Erythroblast (primary cell): Measurements from ENCODE around the gene KCNN4.

Experiments
- DNase-seq, 2 experiments: peaks; one replicate each; lab custom pipeline; 2025; lab: John Stamatoyannopoulos, UW
- GATA1 ChIP-seq: IDR thresholded peaks from 2 replicates; pipeline ENCODE4 v1.6.1; 2011; ENCODE audit warnings: low read depth, mild to moderate bottlenecking, control low read depth, low read length, moderate library complexity
- POLR2A ChIP-seq: IDR thresholded peaks from 2 replicates; pipeline ENCODE4 v1.6.1; 2011; ENCODE audit warnings: mild to moderate bottlenecking, low read length

KCNN4 gene

DNA sequence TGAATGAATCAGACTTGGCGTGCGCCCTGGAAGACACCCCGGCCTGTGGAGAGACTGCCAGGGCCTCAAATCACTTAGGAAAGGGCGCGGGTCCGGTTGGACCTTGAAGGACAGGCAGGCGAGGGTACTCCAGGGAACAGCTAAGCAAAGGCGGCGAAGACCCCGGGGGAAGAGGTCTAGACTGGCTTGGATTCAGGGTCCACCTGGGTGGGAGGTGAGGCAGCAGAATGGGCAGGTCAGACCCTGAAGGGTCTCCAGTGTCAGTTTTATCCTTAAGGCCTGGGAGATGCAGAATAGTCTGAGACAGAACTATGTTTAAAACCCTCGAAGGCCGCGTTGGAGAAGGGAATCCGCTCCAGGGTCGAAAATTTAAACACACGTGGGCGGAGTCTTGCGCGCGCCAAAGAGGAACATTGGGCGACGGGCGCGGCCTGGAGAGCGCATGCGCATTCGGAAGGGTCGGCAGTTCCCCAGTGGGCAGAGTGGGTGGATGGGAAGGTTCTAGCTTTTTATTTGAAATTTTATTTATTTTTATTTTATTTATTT is 25.4 kb downstream of the KCNN4 start:
- peak; percentile 90 to 91 for DNase-seq
- no peak for TF ChIP-seq GATA1
- peak; percentile 67 for TF ChIP-seq POLR2A

- DNase-seq: peak; percentile 98 to 99
- TF ChIP-seq GATA1: no peak
- TF ChIP-seq POLR2A: peak; percentile 96
Observed at GRCh38 chr19:43754503-43755255, 26.1 kb downstream of the KCNN4 start, which contains the start of gene SMG9. TSS of gene SMG9 (minus strand) at chr19:43754962. CDS start at chr19:43750741, 4,221 bp downstream.

DNA sequence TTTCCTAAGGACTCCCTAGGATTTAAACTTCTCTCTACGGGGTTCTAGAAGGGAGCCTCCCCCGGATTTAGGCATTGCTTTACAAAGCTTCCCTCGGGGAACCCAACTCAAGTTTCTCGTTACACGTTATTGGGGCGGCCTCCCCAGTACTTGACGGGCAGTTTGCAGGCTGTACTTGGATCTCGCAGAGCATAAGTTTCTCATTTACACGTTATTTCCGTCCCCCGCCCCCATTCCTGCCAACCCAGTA is 26.6 kb downstream of the KCNN4 start:
- TF ChIP-seq POLR2A (no peak), GATA1 (no peak)
- no peak for DNase-seq

- no peak for TF ChIP-seq GATA1
- TF ChIP-seq POLR2A: no peak
- DNase-seq: no peak
Observed at GRCh38 chr19:43752287-43752875, 28.4 kb downstream of the KCNN4 start.

GRCh38 chr19:43751466-43752220 is 29.1 kb downstream of the KCNN4 start:
- TF ChIP-seq GATA1 (no peak), POLR2A (no peak)
- peak in 1 of 2 experiments; percentile 26 for DNase-seq

DNA sequence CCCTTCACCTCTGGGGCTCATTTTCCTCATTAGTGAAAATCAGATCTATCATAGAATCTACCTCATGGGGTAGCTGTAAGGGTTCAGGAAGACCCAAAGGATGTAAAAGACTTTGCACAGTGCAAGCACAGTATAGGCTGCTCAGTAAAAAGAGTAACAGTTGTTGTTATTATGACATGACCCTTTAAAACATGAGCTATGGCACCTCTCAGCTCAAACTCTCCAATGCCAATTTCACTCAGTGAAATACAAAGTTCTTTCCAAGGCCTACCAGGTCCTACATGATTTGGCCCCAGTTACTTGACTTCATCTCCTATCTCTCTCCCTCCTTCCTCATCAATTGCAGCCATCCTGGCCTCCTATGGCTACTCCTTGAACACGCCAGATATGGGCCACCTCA is 30.9 kb downstream of the KCNN4 start:
- TF ChIP-seq GATA1 (no peak), POLR2A (no peak)

DNA sequence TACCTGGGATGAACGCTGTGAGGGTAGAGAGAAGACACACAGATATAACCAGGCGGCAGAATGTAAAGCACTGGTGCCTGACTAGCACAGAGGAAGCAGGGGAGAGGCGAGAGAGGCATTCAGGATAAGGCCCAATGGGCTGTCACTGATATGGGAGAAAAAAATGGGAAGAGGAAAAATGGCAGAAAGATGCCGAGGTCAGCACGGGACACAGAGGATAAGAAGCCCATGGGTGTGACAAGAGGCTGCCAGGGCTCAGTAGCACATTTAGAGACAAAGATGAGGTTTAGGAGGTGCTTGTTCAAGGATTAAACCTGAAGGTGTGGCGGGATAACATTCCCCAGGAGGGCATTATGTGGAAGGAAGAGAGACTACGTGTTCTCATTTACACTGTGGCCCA is 31.6 kb downstream of the KCNN4 start:
- TF ChIP-seq GATA1 (no peak), POLR2A (no peak)
- DNase-seq: no peak

More for the DNA sequence above, 30.9 kb downstream of the KCNN4 start:
- no peak for DNase-seq

DNA sequence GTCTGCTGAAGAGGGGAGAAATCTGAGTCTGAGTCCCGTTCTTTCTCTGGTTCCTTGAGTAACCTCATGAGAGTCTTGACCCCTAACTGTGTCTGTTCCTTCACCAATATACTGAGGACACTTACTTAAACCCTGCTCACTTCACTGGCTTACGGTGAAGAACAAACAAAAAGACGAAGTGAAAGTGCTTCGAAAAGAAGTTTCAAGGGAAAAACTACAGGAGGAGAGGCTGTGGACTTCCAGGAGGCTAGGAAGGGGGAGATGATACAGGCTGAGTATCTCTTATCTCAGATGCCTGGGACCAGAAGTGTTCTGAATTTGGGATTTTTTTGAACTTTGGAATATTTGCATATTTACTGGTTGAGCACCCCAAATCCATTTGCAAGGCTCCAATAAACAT is 32.1 kb downstream of the KCNN4 start:
- DNase-seq: no peak
- TF ChIP-seq GATA1: no peak
- TF ChIP-seq POLR2A: no peak

GRCh38 chr19:43748205-43748594 is 32.6 kb downstream of the KCNN4 start:
- TF ChIP-seq GATA1: no peak
- no peak for TF ChIP-seq POLR2A

DNA sequence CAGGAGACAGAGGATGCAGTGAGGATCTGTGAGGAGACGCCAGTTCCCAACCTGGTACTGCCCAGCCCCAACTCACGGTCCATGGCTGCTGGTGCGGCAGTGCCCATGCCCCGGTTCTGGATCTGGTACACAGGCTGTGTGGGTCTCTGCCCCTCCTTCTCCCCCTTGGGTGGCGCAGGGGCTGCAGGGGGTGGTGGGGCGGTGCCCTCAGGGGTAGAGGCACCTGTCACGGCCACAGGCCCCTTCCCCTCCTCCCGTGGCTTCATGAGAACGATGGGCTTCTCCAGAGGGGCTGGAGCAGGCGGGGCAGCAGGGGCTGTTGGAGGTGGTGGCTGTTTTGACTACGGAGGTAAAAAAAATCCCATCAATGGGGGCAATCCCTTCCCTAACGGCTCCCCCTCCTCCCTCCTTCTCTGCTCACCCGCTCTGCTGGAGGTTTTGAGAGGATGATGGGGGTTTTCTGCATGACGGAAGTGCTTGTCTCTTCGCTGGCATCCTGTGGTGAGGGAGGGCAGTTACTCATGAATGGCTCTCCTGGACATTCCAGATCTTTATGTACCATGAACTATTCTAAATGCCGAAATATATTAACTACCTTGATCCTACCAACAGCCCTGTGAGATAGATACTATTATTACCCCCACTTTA is 33.1 kb downstream of the KCNN4 start:
- DNase-seq: no peak
- TF ChIP-seq POLR2A: no peak
- TF ChIP-seq GATA1: no peak

More at GRCh38 chr19:43748205-43748594, 32.6 kb downstream of the KCNN4 start:
- DNase-seq: no peak

GRCh38 chr19:43743059-43743458 is 37.7 kb downstream of the KCNN4 start:
- TF ChIP-seq GATA1: no peak
- TF ChIP-seq POLR2A: no peak
- DNase-seq: peak in 1 of 2 experiments; percentile 27

DNA sequence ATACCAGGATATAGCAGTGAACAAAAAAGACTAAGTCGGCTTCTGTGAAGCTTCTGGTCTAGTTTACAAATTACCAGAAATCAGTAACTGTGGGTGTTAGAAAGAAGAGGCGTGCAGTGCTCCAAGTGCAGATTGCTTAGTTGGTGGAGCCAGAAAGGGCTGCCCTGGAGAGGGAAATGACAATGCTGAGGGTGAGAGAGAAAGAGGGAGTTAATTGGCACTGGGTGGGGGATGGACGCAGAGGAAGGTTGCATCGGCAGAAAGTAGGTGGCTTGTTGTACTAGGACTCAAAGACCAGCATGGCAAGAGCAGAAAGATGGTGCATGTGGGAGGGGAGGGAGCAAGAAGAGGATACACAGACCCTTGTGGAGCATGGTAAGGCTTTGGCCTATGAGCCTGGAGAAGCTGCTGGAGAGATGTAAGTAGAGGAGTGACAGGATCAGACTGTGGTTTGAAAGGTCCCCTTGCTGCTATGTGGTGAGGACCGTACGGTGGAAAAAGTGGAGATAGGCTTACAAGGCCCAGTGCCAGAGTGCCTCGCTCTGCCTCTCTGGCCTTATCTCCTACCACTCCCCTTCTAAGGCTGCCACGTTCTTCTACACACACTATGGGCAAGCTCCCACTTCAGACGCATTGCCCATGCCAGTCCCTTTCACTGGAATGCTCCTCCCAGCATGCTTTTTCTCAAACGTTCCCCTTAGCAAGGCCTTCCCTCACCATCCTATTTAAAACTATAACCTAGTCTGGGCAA is 39.5 kb downstream of the KCNN4 start:
- TF ChIP-seq POLR2A (no peak), GATA1 (no peak)
- peak in 1 of 2 experiments; percentile 24 for DNase-seq
